ENCODE results near the gene TAPT1.

GRCh38 chr4:16157609-16158503, 68.4 kb downstream of the TAPT1 start:
- no peak for TF ChIP-seq POLR2AphosphoS5 (IDR thresholded peaks at IDR 0.05; ENCODE audit: insufficient read depth, low read depth, low read length)
- TF ChIP-seq POLR2A (IDR thresholded peaks at IDR 0.05; ENCODE audit: low read depth, low read length), result no peak
- no peak for TF ChIP-seq CTCF (IDR thresholded peaks at IDR 0.05; ENCODE audit: extremely low read depth in 1 of 2, insufficient read depth in 1 of 2, low read depth in 1 of 2, low read length in 2 of 2)
- TF ChIP-seq FOS (IDR thresholded peaks at IDR 0.05; ENCODE audit: borderline replicate concordance, insufficient read depth, low read length), result no peak
- no peak for TF ChIP-seq JUN (IDR thresholded peaks at IDR 0.05; ENCODE audit: borderline replicate concordance, insufficient read depth, insufficient read length, low read depth)
- TF ChIP-seq MAX (IDR thresholded peaks at IDR 0.05; ENCODE audit: insufficient read depth, insufficient read length), result no peak
- no peak for TF ChIP-seq EZH2 (IDR thresholded peaks at IDR 0.05; ENCODE audit: borderline replicate concordance, low read depth, low read length, severe bottlenecking)
